ENCODE data around the gene QRFP.

Gene QRFP

GRCh38 chr9:130888146-130888885 lies 8.3 kb downstream of the QRFP start:
- POLR2A ChIA-PET: no interaction called here
- no peak for TF ChIP-seq CTCF (IDR thresholded peaks at IDR 0.05; ENCODE audit: control extremely low read depth, extremely low read depth, low read depth, missing control alignments)
- no peak for DNase-seq (ENCODE audit: extremely low spot score)
- CTCF ChIA-PET: interaction anchor here (2.2 kb wide), 1 partner anchor 18 kb away, joined by 9 read pairs; no protein-coding TSS in a partner anchor

- TF ChIP-seq CTCF (IDR thresholded peaks at IDR 0.05; ENCODE audit: control extremely low read depth, extremely low read depth, low read depth, missing control alignments): no peak
- DNase-seq (ENCODE audit: extremely low spot score): no peak
- CTCF ChIA-PET: interaction anchor here (2.2 kb wide), 1 partner anchor 17 kb away, joined by 9 read pairs; no protein-coding TSS in a partner anchor
- POLR2A ChIA-PET: no interaction called here
Observed at GRCh38 chr9:130887494-130888144, 9.0 kb downstream of the QRFP start.

DNA sequence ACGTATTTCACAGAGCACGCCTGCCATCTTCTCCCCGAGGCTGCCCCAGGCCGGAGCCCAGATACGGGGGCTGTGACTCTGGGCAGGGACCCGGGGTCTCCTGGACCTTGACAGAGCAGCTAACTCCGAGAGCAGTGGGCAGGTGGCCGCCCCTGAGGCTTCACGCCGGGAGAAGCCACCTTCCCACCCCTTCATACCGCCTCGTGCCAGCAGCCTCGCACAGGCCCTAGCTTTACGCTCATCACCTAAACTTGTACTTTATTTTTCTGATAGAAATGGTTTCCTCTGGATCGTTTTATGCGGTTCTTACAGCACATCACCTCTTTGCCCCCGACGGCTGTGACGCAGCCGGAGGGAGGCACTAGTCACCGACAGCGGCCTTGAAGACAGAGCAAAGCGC lies 9.6 kb downstream of the QRFP start:
- CTCF ChIA-PET: interaction anchor here (1.6 kb wide), 1 partner anchor 25 kb away, joined by 3 read pairs; no protein-coding TSS in a partner anchor
- DNase-seq (ENCODE audit: extremely low spot score): no peak
- no peak for TF ChIP-seq CTCF (IDR thresholded peaks at IDR 0.05; ENCODE audit: control extremely low read depth, extremely low read depth, low read depth, missing control alignments)
- POLR2A ChIA-PET: no interaction called here

GRCh38 chr9:130885484-130886375 lies 10.9 kb downstream of the QRFP start:
- no peak for DNase-seq (ENCODE audit: extremely low spot score)
- no peak for TF ChIP-seq CTCF (IDR thresholded peaks at IDR 0.05; ENCODE audit: control extremely low read depth, extremely low read depth, low read depth, missing control alignments)
- ChIA-PET CTCF (interaction anchor here (1.1 to 1.6 kb wide), 4 partner anchors 10 to 24 kb away, joined by 3 to 4 read pairs (median 4); no protein-coding TSS in a partner anchor), POLR2A (no interaction called here)

GRCh38 chr9:130884542-130885483 lies 11.8 kb downstream of the QRFP start:
- no peak for TF ChIP-seq CTCF (IDR thresholded peaks at IDR 0.05; ENCODE audit: control extremely low read depth, extremely low read depth, low read depth, missing control alignments)
- no peak for DNase-seq (ENCODE audit: extremely low spot score)
- ChIA-PET CTCF (interaction anchor here (1.1 to 1.3 kb wide), 2 partner anchors 9 to 18 kb away, joined by 3 to 4 read pairs; no protein-coding TSS in a partner anchor), POLR2A (no interaction called here)
